Effector memory CD8-positive, alpha-beta T cell (primary cell): ENCODE results near the gene RAB31.
"Not testable (repeated sequence)": the region's sequence is repeated elsewhere in the genome, so short reads cannot be mapped to it uniquely, and the experiment has no call there.

Experiments
- ATAC-seq: fragments of 150-1000 bp; cut with Tn5 transposase; replicated peaks from 2 replicates; pipeline ENCODE4 v1.10.0; 2021; ENCODE audit warnings: mild to moderate bottlenecking, moderate library complexity
- DNase-seq, 3 experiments: peaks; one replicate each; pipeline ENCODE4 v3.0.0; 2021
- H3K27ac Mint-ChIP-seq, 2 donors: one replicate each; pipeline ENCODE4 v1.8.0; 2022; ENCODE audit warnings: mild to moderate bottlenecking in 2 of 2, mixed read lengths in 2 of 2, moderate library complexity in 2 of 2
- H3K27me3 Mint-ChIP-seq, 2 donors: one replicate each; pipeline ENCODE4 v1.8.0; 2022; ENCODE audit warnings: mixed read lengths in 2 of 2
- H3K36me3 Mint-ChIP-seq: one replicate; pipeline ENCODE4 v1.8.0; 2022; ENCODE audit warnings: mild to moderate bottlenecking, moderate library complexity, mixed read lengths; ENCODE audit not compliant: insufficient read depth
- H3K4me1 Mint-ChIP-seq, 2 donors: one replicate each; pipeline ENCODE4 v1.8.0; 2022; ENCODE audit warnings: low read depth in 2 of 2, mixed read lengths in 2 of 2
- H3K4me3 Mint-ChIP-seq, 2 donors: one replicate each; pipeline ENCODE4 v1.8.0; 2022; ENCODE audit warnings: mild to moderate bottlenecking in 2 of 2, mixed read lengths in 2 of 2, moderate library complexity in 2 of 2
- H3K9me3 Mint-ChIP-seq, 2 donors: one replicate each; pipeline ENCODE4 v1.8.0; 2022; ENCODE audit warnings: mixed read lengths in 2 of 2
- total RNA-seq, 9 experiments: gene quantifications; one replicate each; lab custom pipeline; 2026; lab: John Stamatoyannopoulos, UW

RAB31 gene
- 0 to 3.6 (median 0.37) reads per million in 9 experiments for total RNA-seq

DNA sequence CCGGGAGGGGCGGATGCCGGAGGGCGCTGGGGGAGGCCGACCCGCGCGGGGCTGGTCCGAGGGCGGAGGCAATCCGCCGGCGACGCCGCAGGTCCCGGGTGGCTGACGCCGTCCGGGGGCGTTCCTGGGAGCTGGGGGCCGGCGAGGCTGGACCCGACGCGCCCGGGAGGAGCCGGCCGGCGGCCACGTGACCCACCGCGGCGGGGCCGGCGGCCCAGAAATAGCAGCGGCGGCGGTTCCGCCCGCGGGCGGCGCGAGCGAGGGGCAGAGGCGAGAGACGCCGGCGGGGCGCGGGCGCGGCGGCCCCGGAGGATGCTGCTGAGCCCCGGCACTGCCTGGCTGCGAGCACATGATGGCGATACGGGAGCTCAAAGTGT, at the start of gene RAB31:
RAB31 (plus strand) TSS at position 245 of the 377 bp plus-strand sequence; CDS start at position 350, 105 bp downstream.
- ATAC-seq (peak; percentile 48), DNase-seq (no peak)
- Mint-ChIP-seq H3K27ac (peak within 1 kb of the TSS in 1 of 2 donors; percentile 35), H3K36me3 (no peaks in the 10 kb centered on the region), H3K4me3 (peak within 1 kb of the TSS; percentile 75 to 78), H3K27me3 (peaks cover 59 to 93% of the 10 kb centered on the region in 2 donors), H3K4me1 (peaks cover 12 to 18% of the 10 kb centered on the region in 2 donors), H3K9me3 (no peaks in the 10 kb centered on the region)

DNA sequence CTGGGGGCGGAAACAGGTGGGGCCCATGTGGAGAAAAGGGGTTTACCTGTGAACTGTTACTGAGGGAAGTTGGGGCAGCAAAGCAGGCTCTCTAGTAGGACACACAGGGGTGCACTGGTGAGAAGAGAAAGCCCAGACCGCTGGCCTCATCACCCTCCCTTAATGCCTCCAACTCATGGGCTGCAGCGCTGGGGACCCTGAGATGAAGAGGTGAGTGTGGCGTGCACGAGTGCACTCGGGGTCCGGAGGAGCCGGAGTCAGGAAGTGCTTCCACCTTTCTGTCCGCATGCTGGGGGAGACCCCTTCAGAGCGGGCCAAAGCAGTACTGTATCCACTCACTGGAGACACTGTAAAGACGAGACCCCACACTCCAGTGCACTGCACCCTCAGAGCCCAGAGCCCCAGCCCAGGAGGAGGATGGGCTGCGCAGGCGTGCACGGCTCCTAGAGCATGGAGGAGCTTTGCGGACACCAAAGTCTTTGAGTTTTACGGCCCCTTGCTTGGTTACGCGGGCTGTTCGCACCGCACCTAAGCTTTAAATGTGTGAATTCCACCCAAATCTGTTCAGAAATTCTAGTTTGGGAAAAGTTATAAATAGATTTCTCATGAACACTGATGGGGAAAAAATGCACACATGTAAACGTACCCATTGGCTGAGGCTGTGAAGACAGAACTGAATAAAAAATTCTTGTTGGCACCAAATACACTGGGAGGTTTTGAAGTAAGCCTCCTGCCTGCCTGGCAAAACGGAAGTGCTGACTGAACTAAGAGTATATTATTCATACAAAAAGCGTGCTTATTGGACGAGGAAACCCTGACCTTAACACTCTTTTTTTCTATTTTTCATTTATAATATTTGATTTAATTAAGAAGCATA, 48.4 kb upstream of the RAB31 start:
- Mint-ChIP-seq H3K27ac (no peak overlapping the region), H3K4me3 (no peak overlapping the region), H3K36me3 (no peaks in the 10 kb centered on the region), H3K9me3 (no peaks in the 10 kb centered on the region), H3K27me3 (peaks cover 7 to 22% of the 10 kb centered on the region in 2 donors), H3K4me1 (no peaks in the 10 kb centered on the region)
- no peak for ATAC-seq
- no peak for DNase-seq

DNA sequence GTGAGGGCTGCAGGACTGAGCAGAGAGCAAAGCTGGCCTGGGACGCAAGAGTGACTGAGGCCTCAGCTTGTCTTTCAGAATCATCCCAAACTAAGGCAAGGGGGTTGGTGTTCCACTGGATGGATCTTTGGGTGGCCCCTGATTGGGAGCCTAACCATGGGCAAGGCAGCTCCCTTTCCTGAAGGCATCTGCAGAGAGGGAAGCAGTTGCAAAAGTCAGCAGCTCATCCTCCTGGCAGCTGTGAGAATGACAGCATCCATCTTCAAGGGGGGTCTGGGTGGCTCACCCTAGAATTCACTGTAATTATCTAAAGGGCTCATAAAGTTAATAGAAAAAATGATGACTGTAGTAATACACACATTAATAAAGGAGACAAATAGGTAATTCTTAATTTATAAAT, 46.5 kb upstream of the RAB31 start:
- ATAC-seq (no peak), DNase-seq (no peak)
- Mint-ChIP-seq H3K27me3 (peaks cover 7 to 14% of the 10 kb centered on the region in 2 donors), H3K4me1 (no peaks in the 10 kb centered on the region), H3K27ac (no peak overlapping the region), H3K9me3 (no peaks in the 10 kb centered on the region), H3K36me3 (no peaks in the 10 kb centered on the region), H3K4me3 (no peak overlapping the region)

DNA sequence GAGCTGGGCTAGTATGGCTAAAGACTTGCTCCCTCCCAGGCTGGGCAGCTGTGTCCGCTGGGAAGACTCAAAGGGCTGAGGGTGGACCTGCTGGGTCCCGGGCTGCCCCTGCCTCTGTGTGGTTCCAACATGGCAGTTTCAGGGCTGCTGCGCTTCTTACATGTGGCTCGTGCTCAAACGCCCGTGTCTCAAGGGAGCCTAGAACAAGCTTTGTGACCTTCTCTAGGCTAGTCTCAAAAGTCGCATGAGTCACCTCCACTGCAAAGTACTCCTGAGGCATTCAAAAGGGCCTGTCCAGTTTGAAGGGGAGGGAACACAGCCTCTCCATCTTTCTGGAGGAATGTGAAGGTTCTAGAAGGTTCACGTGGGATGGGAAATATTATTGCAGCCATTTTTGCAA, 44.7 kb upstream of the RAB31 start:
- Mint-ChIP-seq H3K27ac (no peak overlapping the region), H3K4me3 (no peak overlapping the region), H3K9me3 (no peaks in the 10 kb centered on the region), H3K36me3 (no peaks in the 10 kb centered on the region), H3K4me1 (no peaks in the 10 kb centered on the region), H3K27me3 (peaks cover 7 to 15% of the 10 kb centered on the region in 2 donors)
- ATAC-seq (no peak), DNase-seq (no peak)

- DNase-seq (no peak), ATAC-seq (no peak)
- H3K27ac Mint-ChIP-seq = no peak overlapping the region
- H3K27me3 Mint-ChIP-seq = peaks cover 7 to 9% of the 10 kb centered on the region in 2 donors
- no peaks in the 10 kb centered on the region for H3K36me3 Mint-ChIP-seq
- no peak overlapping the region for H3K4me3 Mint-ChIP-seq
- no peaks in the 10 kb centered on the region for H3K9me3 Mint-ChIP-seq
- H3K4me1 Mint-ChIP-seq = no peaks in the 10 kb centered on the region
Measured at GRCh38 chr18:9665314-9665713, 42.8 kb upstream of the RAB31 start.

- ATAC-seq (no peak), DNase-seq (no peak)
- Mint-ChIP-seq H3K4me3 (no peak overlapping the region), H3K36me3 (no peaks in the 10 kb centered on the region), H3K9me3 (no peaks in the 10 kb centered on the region), H3K27me3 (peaks cover 7 to 9% of the 10 kb centered on the region in 2 donors), H3K27ac (no peak overlapping the region), H3K4me1 (no peaks in the 10 kb centered on the region)
Measured at GRCh38 chr18:9666548-9666947, 41.6 kb upstream of the RAB31 start.

DNA sequence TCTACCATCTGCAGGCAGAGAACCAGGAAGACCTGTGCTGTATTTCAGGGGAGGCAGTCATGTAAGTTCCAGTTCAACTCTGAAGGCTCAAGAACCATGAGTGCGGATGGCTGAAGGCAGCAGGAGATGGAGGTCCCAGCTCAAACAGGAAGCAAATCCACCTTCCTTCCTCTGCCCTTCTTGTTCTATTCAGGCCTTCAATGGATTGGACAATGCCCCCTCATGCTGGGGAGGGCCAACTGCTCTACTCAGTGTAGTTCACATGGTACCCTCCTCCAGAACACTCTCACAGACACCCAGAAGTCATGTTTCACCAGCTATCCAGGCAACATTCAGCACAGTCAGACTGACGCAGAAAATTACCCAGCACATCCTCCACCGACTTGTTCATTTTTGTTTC, 39.1 kb upstream of the RAB31 start:
- H3K27ac Mint-ChIP-seq = no peak overlapping the region

DNA sequence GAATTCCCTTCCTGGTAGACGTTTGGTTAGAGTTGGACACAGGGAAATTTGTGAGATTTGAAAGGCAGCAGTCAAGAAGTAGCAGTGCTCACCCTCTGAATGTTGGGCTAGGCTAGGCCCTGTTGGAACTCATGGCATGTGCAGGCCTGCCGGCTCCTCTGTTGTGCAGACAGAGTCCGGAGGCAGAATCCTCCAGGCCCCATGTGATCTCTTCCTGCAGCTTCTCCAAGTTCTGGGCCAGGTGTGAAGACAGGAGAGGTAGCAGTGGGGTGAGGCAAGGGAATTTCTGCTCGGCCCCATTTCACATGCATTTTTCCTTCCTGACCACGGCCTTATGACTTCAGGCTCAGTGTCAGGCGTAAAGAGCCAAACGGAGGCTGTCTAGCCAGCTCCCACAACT, 36.9 kb upstream of the RAB31 start:
- H3K4me1 Mint-ChIP-seq = peaks cover 4% of the 10 kb centered on the region in 2 donors
- ATAC-seq = no peak

More for the DNA sequence above, 39.1 kb upstream of the RAB31 start:
- Mint-ChIP-seq H3K4me3 (no peak overlapping the region), H3K27me3 (peaks cover 7 to 9% of the 10 kb centered on the region in 2 donors), H3K36me3 (no peaks in the 10 kb centered on the region), H3K4me1 (peaks cover 4% of the 10 kb centered on the region in 2 donors), H3K9me3 (no peaks in the 10 kb centered on the region)
- no peak for DNase-seq
- no peak for ATAC-seq

DNA sequence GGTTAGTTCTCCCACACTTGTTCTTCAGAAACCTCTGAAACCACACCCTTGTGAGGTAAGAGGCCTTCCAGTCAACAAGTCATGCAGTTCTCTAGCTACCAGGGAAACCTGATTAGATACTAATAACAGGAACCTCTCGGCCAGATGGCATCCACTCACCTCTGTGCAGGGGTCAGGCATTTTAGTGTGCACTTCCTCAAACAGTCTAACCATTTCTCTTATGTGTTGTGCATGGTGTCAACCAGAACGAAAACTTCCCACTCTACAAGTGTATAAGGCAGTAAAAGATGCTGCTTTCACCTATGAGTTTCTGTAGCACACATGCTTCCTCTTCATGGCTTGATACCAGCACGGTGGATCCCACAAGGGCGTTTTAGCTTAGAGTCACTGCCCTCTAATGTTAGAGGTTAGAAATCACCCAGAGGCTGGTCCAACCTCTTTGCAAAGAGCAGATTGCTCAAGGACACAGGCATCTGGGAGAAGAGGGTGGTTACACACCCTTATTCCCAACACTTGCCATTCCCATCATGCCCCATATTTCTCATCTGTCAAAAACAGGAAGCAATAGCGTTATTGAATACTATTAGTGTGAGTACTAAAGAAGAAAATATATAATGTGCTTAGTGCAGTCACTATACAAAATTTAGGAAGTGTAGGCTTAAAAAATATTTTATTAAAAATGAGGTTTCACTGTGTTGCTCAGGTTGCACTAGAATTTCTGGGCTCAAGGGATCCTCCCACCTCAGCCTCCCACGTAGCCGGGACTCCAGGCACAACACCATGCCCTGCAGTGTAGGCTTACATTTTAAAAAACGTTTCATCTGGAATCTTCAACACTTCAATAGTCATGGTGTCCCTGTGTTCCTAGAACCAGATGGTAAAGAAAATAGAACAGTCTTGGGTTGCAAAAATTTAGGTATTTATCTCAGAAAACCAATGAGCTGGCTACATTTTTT, 34.5 kb upstream of the RAB31 start:
- H3K4me3 Mint-ChIP-seq = no peak overlapping the region
- no peaks in the 10 kb centered on the region for H3K36me3 Mint-ChIP-seq
- ATAC-seq (peak; percentile 82), DNase-seq (peak in 1 of 3 experiments; percentile 2)
- peaks cover 4% of the 10 kb centered on the region in 2 donors for H3K4me1 Mint-ChIP-seq
- H3K27ac Mint-ChIP-seq = peak overlapping the region; percentile 32 to 55
- peaks cover 27 to 31% of the 10 kb centered on the region in 2 donors for H3K27me3 Mint-ChIP-seq
- H3K9me3 Mint-ChIP-seq = no peaks in the 10 kb centered on the region

More for the DNA sequence above, 36.9 kb upstream of the RAB31 start:
- no peaks in the 10 kb centered on the region for H3K9me3 Mint-ChIP-seq
- no peak for DNase-seq
- H3K4me3 Mint-ChIP-seq = no peak overlapping the region
- no peak overlapping the region for H3K27ac Mint-ChIP-seq
- peaks cover 15 to 29% of the 10 kb centered on the region in 2 donors for H3K27me3 Mint-ChIP-seq
- H3K36me3 Mint-ChIP-seq = no peaks in the 10 kb centered on the region

DNA sequence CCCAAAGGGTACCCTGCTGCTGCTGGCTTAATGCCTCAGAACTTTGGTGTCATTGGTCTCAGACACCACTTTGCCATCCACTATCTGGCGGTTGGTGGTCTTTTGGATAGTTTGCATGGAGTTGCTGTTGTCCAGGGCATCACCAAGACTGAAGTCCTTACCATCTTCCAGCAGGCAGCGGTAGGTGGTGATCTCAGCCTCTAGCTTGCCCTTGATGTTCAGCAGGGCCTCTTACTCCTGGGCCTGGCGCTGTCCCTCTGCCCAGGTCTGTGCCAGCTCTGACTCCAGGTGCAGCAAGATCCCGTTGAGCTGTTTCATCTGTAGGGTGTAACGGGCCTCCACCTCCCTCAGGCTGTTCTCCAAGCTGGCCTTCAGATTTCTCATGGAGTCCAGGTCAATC, 29.9 kb upstream of the RAB31 start:
- ATAC-seq, H3K9me3 Mint-ChIP-seq, DNase-seq, H3K4me3 Mint-ChIP-seq, H3K36me3 Mint-ChIP-seq, H3K4me1 Mint-ChIP-seq, H3K27ac Mint-ChIP-seq: not testable (repeated sequence)
- H3K27me3 Mint-ChIP-seq = peaks cover 48 to 55% of the 10 kb centered on the region in 2 donors

GRCh38 chr18:9679125-9679524, 29.0 kb upstream of the RAB31 start:
- no peak for ATAC-seq
- Mint-ChIP-seq H3K9me3 (no peaks in the 10 kb centered on the region), H3K27ac (no peak overlapping the region), H3K36me3 (no peaks in the 10 kb centered on the region), H3K4me3 (no peak overlapping the region), H3K4me1 (no peaks in the 10 kb centered on the region), H3K27me3 (peaks cover 56 to 64% of the 10 kb centered on the region in 2 donors)
- DNase-seq = no peak

GRCh38 chr18:9681217-9681616, 26.9 kb upstream of the RAB31 start:
- no peak overlapping the region for H3K4me3 Mint-ChIP-seq
- no peaks in the 10 kb centered on the region for H3K9me3 Mint-ChIP-seq
- DNase-seq (no peak), ATAC-seq (no peak)
- no peaks in the 10 kb centered on the region for H3K4me1 Mint-ChIP-seq
- no peaks in the 10 kb centered on the region for H3K36me3 Mint-ChIP-seq
- H3K27me3 Mint-ChIP-seq = peaks cover 56 to 60% of the 10 kb centered on the region in 2 donors
- H3K27ac Mint-ChIP-seq = no peak overlapping the region

GRCh38 chr18:9682572-9682971, 25.5 kb upstream of the RAB31 start:
- H3K36me3 Mint-ChIP-seq = no peaks in the 10 kb centered on the region
- H3K9me3 Mint-ChIP-seq = no peaks in the 10 kb centered on the region
- DNase-seq (no peak), ATAC-seq (no peak)
- no peak overlapping the region for H3K4me3 Mint-ChIP-seq
- no peaks in the 10 kb centered on the region for H3K4me1 Mint-ChIP-seq
- H3K27ac Mint-ChIP-seq = no peak overlapping the region
- peaks cover 59 to 60% of the 10 kb centered on the region in 2 donors for H3K27me3 Mint-ChIP-seq
